Measurements from ENCODE around the gene NREP.
A peak's percentile ranks its signal among the peaks of the same experiment; 100 is the strongest.

Gene NREP

GRCh38 chr5:111707630-111708164 is 49.3 kb downstream of the NREP start:
- DNase-seq = no peak
- intact Hi-C loops (cut with DNase I) = no loop called here

DNA sequence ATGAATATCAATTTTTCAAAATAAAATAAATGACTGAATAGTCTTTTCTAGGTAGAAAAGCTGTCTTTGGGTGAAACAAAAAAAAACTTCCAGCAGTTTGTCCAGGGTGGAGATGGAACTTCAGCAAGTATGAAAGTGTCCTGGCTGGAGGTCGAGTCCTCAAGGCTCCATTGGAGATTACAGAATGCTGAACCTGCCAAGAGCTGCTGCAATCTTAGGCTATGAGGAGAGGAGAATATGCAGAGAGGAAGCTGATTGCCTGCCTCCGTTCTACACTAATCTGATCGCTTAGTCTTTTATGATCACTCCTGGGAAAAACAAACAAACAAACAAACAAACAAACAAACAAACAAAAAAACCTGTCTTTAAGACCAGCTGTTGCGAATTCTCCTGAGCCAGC is 50.6 kb downstream of the NREP start:
- DNase-seq = no peak
- intact Hi-C loops (cut with DNase I) = no loop called here

DNA sequence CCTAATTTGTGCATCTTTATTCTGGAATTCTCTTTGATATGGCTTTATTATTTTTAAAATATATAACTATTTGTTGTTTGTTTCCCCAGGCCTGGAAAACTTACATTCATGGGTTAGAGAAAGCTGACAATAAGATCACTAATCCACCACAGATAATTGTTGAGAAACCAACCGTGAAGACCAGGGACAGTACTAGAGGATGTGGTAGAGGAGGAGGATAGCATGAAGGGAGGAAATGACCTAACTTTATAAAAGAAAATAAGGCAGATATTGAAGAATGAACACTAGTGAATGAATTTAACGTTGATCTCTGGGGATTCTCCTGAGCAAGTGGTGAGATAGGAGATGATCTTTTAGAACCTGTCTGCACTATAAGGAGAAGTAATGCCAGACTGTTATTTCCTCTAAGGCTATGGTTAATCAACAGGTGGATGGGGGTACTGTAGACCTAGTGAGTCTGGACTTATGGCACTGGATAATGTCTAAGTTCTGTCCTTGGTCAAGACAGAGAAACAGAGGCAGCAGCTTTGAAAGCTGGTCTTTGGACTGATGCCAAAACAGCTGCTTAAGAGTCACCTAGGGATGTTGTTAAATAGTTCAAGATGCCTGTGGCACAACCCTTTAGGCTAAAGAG is 52.4 kb downstream of the NREP start:
- DNase-seq = no peak
- intact Hi-C loops (cut with DNase I) = no loop called here

DNA sequence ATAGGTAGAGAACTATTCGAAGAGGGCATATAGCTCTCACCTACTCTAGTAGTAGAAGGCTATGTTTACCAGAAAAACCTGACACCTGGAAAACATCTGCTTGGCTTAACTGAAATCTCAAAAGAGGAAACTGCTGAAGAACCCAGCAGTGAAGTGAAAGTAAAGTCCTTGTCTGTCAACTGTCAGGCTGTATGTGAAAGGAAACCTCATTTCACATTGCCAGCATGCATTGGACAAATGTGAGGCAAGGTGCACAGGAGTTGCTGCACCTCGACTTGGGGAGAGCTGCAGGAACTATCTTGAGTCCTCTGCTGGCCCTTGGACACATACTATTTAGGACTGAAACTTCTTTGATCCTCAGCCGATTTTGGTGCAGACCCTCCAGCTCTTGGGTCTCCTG is 53.3 kb downstream of the NREP start:
- intact Hi-C loops (cut with DNase I) = no loop called here
- no peak for DNase-seq

GRCh38 chr5:111699976-111700375 is 57.0 kb downstream of the NREP start:
- no peak for DNase-seq
- intact Hi-C loops (cut with DNase I) = no loop called here

DNA sequence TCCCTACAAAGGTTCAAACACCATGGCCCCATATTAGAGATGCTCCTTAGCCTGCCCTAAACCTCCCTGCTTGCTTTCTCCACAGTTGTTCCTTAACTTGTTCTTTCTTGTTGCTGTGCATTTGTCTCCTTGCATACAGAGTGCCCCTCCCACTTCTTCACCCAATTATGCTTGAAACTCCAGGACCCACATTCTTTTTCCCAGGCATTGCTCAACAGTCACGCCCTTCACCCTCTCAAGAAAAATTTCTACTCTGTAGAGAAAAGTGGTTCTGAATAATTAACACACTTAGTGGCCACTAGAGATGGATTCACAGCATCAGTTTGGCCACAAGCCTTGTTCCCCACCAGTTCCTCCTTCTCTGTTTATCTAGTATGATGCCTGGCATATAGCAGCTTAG is 57.7 kb downstream of the NREP start:
- DNase-seq = no peak
- intact Hi-C loops (cut with DNase I) = no loop called here

DNA sequence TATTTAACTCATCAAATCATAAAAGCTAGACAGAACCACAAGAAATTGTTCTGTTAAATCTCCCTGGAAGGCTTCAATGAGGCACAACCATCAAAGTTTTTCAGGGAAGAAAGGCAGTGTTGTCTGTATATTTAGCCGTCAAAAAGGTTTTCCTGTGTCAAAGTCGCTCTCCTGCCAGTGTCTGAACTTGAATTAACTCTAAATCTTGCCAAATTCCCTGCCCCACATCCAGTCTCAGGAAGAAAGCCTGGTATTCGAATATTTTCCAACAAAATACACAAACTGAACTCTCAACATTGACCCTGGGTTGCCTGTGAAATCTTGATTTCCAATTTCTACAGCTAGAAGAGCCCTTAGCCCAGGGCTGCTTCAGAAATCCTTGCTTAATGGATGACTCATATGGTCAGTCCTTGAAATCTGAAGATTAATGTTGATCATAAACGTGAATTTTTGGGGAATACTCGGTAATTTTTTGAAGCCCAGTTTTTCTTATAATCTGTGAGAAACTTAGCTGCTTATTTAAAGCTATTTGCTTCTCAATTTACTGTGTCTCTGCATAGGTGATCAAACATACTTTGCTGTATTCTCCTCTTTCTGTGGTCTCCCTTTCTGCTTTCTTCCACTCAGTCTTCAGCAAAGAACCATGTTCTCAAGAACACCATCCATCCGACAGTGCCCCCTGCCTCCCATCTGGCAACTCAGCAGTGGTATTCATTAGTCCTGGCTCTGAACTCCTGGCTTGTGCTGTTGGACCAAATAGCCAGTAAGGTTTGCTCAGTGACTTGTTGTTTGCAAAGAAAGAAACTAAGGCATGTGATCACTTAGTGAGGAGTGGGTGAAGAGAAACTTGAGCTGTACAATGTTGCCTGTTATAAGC is 58.9 kb downstream of the NREP start:
- intact Hi-C loops (cut with DNase I) = no loop called here
- peak in 15 of 42 donors; percentile 4 to 51 (median 26) for DNase-seq

- intact Hi-C loops (cut with DNase I) = no loop called here
Observed at GRCh38 chr5:111697215-111697614, 59.8 kb downstream of the NREP start.

DNA sequence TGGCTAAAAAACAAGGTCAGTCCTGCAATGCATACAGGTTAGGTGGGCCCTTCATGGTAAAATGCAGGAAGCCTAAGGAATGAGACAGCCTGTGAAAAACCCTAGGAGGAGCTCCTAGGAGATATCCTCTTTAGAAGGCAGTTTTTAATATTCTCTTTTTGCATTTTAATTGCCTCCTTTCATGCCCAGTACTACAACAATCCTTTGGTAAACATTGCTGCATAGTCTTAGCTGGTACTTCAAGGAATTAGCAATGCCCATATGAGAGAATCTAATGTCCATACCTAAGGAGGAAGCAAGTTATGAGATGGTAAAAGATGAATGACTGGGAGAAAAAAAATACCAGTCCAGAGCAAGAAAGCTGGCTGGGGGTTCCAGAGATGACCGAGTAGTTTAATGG is 61.0 kb downstream of the NREP start:
- intact Hi-C loops (cut with DNase I) = no loop called here

More at GRCh38 chr5:111697215-111697614, 59.8 kb downstream of the NREP start:
- DNase-seq = peak in 29 of 42 donors; percentile 6 to 83 (median 44)

GRCh38 chr5:111694133-111694532 is 62.9 kb downstream of the NREP start:
- no peak for DNase-seq
- intact Hi-C loops (cut with DNase I) = no loop called here

More for the DNA sequence above, 61.0 kb downstream of the NREP start:
- DNase-seq = no peak

DNA sequence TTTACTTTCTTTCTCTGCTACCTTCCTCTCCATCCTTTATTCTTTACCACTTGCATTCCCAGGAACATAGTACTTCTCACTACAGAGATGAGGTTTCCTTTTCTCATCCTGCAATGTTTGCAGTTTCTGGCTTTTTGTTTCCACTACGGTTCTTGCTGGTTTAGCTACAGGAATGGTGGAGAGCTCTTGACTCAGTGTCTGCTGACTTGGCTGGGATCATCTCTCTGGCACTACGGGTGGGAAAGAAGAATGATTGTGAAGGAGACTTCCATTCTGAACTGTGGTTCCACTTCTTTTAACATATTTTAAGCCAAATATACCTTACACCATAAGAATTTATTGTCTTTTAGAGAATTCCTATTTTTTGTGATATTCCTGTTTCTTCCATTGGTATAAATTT is 65.1 kb downstream of the NREP start:
- intact Hi-C loops (cut with DNase I) = no loop called here

GRCh38 chr5:111691508-111691907 is 65.5 kb downstream of the NREP start:
- DNase-seq = no peak
- intact Hi-C loops (cut with DNase I) = no loop called here

More for the DNA sequence above, 65.1 kb downstream of the NREP start:
- DNase-seq = no peak

DNA sequence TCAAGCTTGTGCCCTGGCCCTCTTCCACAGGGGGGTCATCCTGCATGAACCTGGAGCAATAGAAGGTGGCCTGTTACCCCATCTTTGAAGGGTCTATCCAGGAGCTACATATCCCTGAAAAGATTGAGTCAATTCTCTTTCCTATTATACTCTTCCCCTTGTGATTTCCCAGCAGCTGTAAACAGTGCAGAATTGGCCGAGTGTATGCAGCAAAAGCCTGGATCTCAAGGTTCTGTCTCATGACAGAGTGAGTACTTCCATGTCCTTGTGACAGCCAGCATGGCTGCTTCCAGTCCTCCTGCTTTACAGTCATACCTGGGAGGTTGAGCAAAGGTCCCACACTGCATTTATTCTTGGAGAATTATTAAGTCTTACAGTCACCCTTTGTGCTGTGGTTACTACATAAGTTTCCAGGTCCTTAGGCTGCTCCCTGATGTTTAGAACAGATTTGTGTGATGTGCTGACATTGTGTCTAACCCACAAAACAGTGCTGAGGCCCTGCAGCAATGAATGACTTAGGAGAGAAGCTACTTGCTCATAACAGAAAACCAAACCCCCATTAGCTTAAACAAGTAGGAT is 67.5 kb downstream of the NREP start:
- intact Hi-C loops (cut with DNase I) = no loop called here
- DNase-seq = no peak

- intact Hi-C loops (cut with DNase I) = no loop called here
- DNase-seq = no peak
Observed at GRCh38 chr5:111685969-111686368, 71.0 kb downstream of the NREP start.

- intact Hi-C loops (cut with DNase I) = no loop called here
- DNase-seq = no peak
Observed at GRCh38 chr5:111682641-111683040, 74.4 kb downstream of the NREP start.

DNA sequence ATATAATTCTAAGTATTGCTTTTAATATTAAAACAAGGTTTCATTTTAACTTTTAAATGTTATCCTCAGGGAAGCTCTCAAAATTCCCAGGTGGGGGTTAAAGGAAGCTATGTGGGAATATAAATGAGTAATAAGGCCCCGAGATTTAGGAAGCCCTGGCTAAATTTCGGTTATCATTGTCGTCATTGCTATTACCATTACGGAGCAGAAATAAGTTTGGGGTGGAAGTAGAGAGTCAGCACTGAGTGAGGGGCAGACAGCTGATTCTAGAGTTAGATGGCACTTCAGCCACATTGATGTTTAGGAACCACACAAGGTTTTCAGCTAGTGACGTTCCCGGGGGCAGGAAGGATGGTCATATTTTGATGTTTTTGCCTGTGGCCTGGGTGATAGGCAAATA is 74.9 kb downstream of the NREP start:
- intact Hi-C loops (cut with DNase I) = no loop called here

DNA sequence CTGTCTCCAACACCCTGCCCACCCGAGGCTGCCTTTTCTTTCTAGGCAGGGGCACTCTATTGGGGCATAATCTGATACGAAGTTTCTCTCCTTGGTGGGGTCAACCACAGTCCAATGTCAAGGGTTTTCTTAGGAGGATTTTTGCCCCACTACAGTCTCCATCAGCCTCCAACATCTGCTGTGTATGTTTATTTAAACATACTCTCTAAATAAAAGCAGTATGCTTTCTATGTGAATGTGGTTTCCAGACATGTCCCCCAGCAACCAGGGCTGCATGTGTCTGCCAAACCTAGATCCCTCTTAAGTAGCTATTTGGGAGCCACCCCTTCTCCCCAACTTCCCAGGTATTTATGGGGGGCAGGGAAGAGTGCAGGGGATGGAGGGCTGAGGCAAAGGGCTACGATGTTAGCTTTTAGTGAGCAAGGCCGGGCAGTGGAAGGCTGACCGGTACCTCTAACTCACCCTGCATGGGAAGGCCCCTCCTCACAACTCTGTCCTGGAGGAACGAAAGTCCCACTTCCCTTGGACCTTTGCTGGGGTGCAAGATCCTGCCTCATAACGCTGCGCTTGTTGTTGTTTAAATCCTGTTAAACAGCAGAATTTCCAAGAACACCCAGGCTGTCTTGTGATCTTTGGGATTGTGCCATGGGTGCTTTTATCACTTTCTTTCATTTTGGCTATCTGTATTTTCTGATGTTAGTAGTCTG is 75.4 kb downstream of the NREP start:
- intact Hi-C loops (cut with DNase I) = no loop called here
- no peak for DNase-seq

More for the DNA sequence above, 74.9 kb downstream of the NREP start:
- DNase-seq = no peak

DNA sequence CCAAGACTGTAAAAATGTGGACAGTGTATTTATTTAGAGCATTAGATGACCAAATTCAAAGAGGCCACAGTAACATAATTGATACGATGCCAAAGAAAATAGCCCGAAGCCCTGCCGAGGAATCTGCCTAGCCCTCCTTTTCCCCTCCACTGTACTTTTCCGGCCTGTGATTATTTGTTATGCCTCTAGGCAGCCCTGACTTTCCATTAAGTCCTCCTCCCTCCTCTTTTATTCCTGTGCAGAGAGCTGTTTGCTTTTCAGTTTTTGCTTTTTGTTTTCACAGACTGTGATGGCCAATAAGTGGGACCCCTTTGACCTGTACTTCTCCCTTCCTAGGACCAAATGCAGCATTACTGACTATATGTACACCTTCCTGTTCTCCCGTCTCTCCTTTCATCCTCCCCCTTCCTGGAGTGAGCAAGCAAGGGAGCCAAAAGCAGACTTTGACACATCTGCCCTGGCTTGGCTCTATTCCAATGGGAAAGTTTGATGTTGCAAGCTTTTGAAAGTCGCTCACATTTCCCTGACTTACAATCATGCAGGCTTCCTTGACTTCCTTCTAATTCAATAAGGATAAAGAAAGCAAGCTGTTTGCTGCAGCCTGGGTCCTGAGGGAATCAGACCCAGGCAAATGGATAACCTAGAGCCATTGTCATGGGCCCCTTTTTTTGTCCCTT is 76.1 kb downstream of the NREP start:
- intact Hi-C loops (cut with DNase I) = no loop called here

GRCh38 chr5:111679611-111680010 is 77.4 kb downstream of the NREP start:
- intact Hi-C loops (cut with DNase I) = no loop called here
- DNase-seq = no peak

More for the DNA sequence above, 76.1 kb downstream of the NREP start:
- DNase-seq = no peak
